HT-29 (cell line): ENCODE measurements around the gene ATP8A2. TPM values are rescaled to one million over a fixed set of nuclear protein-coding genes. Genes with fewer than 3 reads are reported as not detected.

Source experiments
- DNase-seq: peaks from one replicate; pipeline ENCODE4 v3.0.0-alpha.2; 2015; ENCODE audit warnings: low spot score
- total RNA-seq: library from RNA; depleted of rRNA; stranded (reverse); fragments of >200 nt; shearing (Covaris generic); gene quantifications from 2 replicates; pipeline ENCODE4 v1.2.3, GENCODE V29; 2014

Gene ATP8A2
- total RNA-seq, 1 experiment from 2014 or later: not detected

DNA sequence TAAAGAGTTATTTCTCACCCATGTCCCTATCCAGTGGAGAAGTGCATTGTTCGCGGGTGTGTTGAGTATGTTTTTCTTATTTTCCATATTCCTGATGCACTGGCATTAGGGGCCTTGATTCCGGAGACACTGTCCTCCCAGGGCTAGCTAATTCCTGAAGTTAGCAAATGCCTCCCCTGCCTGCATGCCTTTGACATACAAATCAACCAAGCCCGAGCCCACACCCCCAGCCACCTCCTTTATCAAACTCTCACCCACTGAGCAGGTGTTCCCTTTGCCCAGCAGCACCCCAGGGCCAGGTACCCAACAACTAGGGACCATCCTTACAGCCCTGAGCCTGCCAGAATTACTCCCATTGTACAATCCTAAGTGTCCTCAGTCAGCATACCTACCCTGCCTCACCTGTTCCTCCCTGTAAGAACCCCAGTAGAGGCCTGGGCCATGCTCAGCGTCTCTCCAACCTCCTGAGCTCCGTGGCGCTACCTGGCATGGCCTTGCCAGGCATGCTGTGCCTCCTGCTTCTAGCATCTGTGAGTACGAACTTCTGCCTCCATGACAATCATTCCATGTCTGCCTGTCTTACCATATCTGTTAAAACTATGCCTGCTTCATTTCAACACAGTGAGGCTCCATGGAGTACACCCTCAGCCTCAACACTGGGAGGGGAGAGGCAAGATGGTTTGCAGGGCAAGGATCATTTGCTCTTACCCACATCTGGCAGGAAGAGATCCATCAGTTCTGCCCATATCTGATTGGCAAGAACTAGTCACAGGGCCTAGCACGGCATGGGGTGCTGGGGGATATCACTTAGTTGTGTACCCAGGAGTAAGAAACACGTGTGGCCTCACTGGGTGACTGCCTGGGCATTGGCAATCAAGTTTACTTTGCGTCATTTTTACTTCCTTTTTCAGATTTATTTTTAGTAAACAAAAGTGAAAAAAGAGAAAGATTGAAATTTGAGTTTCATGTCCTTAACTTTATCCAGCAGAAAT lies 476.2 kb downstream of the ATP8A2 start:
- DNase-seq: no peak

- no peak for DNase-seq
These were observed 477.3 kb downstream of the ATP8A2 start for GRCh38 chr13:25848812-25849745.

GRCh38 chr13:25857830-25858229 lies 486.1 kb downstream of the ATP8A2 start:
- DNase-seq: no peak

DNA sequence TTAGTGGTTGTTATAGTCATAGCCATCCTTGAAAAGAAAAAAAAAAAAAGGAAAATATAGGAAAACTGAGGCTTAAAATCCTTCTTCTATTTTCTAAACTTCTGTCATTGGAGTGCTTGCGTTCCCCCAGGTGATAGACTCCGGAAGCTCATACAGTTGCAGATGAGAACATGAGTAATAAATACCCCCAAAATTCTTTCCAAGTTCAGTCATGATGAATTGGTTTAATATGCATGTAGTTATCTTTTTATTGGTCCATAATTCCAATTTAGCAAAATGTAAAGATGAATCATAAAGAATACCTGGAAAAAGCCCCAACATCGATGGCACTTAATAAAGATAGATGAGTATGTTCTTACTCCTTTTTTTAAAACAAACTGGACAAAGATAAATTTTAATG lies 487.8 kb downstream of the ATP8A2 start:
- no peak for DNase-seq

- no peak for DNase-seq
These were observed 488.5 kb downstream of the ATP8A2 start for GRCh38 chr13:25860265-25860664.

DNA sequence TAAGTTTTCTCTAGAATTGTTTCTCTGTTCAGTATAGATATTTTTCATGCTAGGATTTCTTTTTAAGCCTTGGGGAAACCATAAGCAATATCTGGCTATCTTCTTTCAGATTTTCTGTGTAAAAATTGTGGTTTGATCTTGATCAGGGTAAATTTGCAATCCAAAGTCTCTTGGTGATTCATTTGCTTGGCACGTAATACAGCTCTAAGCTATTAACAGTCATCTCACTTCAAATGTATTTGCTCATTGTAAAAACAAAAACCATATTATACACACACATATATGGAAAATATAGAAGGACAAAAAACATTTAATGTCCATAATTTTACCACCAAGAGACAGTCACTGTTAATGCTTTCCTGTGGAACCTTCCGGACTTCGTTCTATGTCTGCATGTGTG lies 489.1 kb downstream of the ATP8A2 start:
- no peak for DNase-seq

- no peak for DNase-seq
These were observed 490.4 kb downstream of the ATP8A2 start for GRCh38 chr13:25862156-25862555.

DNA sequence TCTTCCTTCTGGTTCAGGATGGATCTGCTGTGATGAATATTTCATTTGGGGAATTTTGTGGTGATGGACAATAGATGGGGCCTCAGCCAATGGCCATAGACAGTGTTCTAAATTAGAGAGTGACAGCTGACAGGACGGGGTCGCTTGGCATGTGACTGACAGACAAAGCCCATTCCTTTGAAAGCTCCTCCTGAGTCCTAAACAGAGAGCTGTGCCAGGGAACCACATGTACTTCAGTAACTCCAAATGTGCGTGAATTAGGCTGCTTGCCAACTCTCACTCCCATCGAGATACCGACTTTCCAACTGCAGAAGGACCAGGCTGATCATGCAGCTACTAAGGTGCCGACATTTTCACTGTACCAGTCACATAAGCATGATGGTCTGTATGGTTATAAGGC lies 492.3 kb downstream of the ATP8A2 start:
- DNase-seq: no peak

DNA sequence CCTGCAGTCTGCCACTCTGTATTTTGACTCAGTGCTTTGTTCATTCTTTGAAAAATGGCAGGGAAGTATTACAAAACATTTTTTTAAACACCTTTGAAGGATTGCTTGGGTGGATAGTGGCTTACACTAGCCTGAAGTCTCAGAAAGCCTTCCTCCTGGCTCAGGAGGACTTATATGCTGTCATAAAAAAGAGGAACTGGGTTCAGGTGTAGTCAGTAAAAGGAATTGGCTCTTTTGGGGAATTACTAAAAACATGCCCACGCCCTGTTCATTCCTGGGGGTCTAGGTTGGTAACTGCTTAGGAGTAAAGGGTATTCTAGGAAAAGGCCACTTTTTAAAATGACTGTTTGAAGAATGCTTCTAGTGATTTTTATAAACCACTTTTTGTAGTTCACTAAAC lies 493.2 kb downstream of the ATP8A2 start:
- no peak for DNase-seq

DNA sequence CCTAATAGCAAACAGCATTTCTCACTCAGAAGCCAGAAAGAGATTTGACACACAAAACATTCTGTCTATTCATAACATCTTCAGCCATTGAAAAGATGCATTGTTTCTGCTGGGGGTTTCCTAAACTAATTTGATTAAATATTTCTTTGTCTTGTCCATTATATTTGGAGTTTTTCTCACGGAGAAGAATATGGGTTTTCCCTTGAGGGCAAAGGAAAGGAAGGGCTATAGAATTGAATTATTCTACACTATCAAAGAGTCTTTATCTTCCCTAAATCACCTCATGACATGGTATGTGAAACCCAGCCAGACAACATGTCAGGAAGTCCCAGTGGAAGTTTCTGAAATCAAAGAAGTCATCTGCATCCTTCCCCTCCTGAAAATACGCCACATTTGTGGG lies 493.6 kb downstream of the ATP8A2 start:
- DNase-seq: no peak

DNA sequence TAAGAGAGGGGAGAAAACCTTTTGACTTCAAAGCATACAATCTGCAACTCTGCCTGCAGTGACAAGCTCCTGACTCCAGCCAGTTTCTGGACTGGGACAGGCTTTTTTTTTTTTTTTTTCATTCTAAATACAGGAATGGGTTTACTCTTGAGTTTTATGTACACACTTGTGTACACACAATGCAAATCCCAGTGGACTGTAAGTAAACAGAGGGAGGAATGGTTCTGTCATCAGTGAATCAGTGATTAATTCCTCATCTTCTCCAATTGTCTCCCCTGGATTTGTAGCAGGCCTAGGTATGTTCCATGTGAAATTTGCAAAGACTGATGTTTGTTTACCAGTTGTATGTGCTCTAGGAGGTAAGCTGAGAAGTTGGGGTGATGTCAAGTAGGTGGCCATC lies 495.3 kb downstream of the ATP8A2 start:
- no peak for DNase-seq

DNA sequence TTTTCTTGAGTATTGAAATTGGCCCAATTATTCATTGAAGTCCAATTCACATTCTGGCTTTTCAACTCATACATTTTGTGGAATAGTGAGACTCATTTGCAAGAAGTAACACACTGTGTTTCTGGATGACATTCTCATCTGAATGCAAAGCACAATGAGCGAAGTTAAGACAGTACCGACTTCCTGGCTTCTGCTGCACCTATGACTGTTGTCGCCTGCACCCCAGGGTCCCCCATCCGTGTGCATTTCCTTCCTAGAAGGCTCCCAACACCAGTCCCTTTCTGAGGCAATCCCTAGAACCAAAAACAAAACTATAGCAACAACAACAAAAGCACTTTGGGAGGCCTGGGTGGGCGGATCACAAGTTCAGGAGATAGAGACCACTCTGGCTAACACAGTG lies 496.7 kb downstream of the ATP8A2 start:
- no peak for DNase-seq

- DNase-seq: no peak
These were observed 498.2 kb downstream of the ATP8A2 start for GRCh38 chr13:25869941-25870340.

DNA sequence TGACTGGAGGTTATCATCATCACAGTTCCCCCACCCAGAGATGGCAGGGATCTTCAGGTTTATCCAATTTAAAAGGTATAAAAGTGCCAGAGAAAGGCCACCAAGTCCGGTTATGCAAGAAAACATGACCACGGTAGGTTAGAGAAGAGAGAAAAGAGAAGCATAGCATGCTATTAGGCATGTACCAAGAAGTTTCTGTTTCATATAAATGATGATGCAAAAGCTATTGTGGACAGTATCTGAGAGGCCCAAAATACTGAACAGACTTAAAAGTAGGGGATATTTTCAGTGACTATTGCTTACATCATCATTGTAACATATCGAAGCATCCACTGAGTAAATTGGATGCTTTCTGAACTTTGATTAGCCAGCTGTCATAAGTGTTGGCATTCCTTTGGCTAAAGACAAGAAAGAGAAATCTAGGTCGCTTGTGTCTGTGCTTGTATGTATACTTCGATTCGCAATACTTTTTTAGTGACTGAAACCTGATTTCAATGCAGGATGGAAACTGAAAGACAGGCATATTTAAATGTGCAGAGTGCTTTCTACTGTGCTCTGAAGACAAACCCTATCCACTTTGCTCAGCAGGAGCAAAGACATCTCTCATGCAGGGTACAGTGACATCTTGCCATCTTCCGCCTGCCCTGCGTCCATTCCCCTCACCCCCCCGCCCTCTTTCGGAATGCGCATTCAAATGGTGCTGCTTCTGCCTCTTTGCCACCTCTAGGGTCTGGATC lies 499.8 kb downstream of the ATP8A2 start:
- DNase-seq: no peak

- no peak for DNase-seq
These were observed 500.9 kb downstream of the ATP8A2 start for GRCh38 chr13:25872481-25873241.

DNA sequence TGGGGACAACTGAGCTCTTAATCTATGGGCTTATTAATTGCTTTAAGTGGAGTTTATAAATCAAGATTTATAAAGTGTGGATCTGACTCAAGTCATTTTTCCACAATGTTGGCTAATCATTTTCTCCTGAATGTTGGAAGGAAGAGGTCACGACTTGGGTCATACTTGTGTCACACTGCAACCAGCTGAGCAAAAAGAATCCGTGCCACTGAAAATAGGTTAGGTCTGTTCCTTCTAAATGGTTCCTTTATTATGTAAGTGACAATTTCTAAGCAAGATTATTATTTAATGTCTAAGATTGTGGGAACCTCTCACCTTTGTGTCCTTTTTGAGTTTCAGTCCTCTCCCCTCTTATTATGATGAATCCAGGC lies 501.5 kb downstream of the ATP8A2 start:
- no peak for DNase-seq

DNA sequence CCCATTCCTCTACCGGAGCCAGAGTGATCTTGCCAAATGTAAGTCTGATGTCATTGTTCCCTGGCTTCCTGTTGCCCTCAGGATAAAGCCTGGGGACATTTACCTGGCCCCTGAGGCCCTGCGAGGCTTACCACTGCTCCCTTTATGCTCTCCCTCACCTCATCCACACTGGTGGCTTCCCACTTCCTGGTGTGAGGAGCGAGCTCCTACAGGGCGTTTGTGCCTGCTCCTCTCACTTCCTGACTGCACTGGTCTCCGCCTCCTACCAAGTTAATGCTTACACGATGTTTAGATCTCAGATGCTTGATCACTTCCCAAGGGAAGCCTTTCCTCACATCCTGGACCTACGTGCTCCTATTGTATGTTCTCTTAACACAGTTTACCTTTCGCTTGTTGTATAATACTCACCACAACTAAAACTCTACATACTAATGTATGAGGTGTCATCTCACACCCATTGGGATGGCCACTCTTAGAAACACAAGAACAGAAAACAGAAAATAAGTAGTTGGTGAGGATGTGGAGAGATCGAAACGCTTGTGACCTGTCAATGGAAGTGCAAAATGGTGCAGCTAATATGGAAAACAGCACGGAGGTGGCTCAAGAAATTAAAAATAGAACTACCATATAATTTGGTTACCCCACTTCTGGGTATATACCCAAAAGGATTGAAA lies 502.4 kb downstream of the ATP8A2 start:
- no peak for DNase-seq

DNA sequence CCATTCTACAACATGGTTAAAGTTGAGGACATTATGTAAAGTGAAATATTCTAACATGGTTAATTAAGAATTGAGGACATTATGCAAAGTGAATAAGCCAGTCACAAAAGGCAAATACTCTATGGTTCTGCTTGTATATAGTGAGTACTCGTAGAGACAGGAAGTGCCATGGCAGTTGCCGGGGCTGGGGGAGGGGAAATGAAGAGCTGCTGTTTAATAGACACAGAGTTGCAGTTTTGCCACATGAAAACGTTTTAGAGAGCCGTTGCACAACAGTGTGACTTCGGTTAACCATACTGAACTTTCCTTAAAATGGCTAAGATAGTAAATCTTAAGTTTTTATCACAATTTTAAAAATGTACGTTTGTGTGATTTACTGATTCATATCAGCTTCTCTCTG lies 503.1 kb downstream of the ATP8A2 start:
- DNase-seq: no peak

DNA sequence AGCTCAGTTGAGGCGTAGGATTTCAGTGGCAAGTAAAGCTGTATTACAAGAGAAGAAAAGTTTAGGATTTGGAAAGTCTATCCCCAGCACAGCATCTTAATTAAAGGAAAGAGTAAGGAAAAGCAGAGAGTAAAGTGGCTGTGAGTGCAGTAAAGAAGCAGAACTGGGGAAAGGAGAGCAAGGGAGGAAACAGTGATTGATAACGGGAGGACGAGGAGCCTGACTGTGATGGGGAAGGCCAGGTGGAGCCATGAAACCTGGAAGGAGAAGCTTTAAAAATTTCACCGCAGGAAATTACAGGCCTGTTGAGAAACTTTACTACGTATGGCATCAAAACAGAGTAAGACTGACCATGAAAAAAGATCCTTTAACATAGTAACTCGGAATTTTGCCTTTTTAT lies 504.5 kb downstream of the ATP8A2 start:
- DNase-seq: no peak

- DNase-seq: no peak
These were observed 507.7 kb downstream of the ATP8A2 start for GRCh38 chr13:25879466-25879865.
